A549 (cell line): Measurements from ENCODE around the gene ZNF213. TPM values are rescaled to one million over a fixed set of nuclear protein-coding genes. Genes with fewer than 3 reads are reported as not detected.

Source experiments
- ATAC-seq, 2 experiments: fragments of 200-7000 bp in 1 of 2; fragments of >200 bp in 1 of 2; cut with Nextera tagmentation in 1 of 2; cut with Tn5 transposase in 1 of 2; 3 replicates each; pipeline versions ENCODE4 v1.8.0 to v1.9.1; 2018 to 2020; ENCODE audit warnings: mild to moderate bottlenecking in 1 of 2, moderate library complexity in 1 of 2
- CTCF ChIA-PET: fragments of 300-600 bp; sonication (Branson Sonifier 250); formaldehyde crosslinking; extraction: SDS; loops from one replicate; lab custom pipeline; 2021; ENCODE audit warnings: antibody characterized with exemption, inconsistent platforms; lab: Yijun Ruan, JAX
- POLR2A ChIA-PET: fragments of 350-600 bp; formaldehyde crosslinking; extraction: SDS; loops from one replicate; lab custom pipeline; 2021; ENCODE audit warnings: antibody characterized with exemption, inconsistent platforms; lab: Yijun Ruan, JAX
- DNase-seq, 2 experiments: peaks; one replicate each; pipeline versions ENCODE4 v3.0.0 to v3.0.0-alpha.2; 2011 to 2016; ENCODE audit warnings: low read depth in 1 of 2, low spot score in 1 of 2
- FAIRE-seq: peaks from 2 replicates; lab custom pipeline; 2011; peaks lifted over from hg19 to GRCh38; lab: Jason Lieb, UNC
- H3K27ac ChIP-seq, 2 experiments: fragments of >200 bp; sonication (Bioruptor Twin); formaldehyde crosslinking; 3 replicates each; pipeline ENCODE4 v1.5.1; 2016 to 2017
- H3K4me1 ChIP-seq: fragments of >200 bp; sonication (Bioruptor Twin); formaldehyde crosslinking; 3 replicates; pipeline ENCODE4 v1.6.1; 2016
- H3K4me2 ChIP-seq: fragments of >200 bp; sonication (Bioruptor Twin); formaldehyde crosslinking; 3 replicates; pipeline ENCODE4 v1.6.1; 2016
- H3K4me3 ChIP-seq: fragments of >200 bp; sonication (Bioruptor Twin); formaldehyde crosslinking; 3 replicates; pipeline ENCODE4 v1.5.1; 2016
- H3K9me3 ChIP-seq: fragments of >200 bp; sonication (Bioruptor Twin); formaldehyde crosslinking; 3 replicates; pipeline ENCODE4 v1.6.1; 2016
- BCL3 ChIP-seq: fragments of >200 bp; sonication (Bioruptor Twin); formaldehyde crosslinking; IDR thresholded peaks from 3 replicates; pipeline ENCODE4 v1.6.1; 2016
- BHLHE40 ChIP-seq: IDR thresholded peaks from 2 replicates; pipeline ENCODE4 v1.6.1; 2012; ENCODE audit warnings: low read depth, low read length, inconsistent platforms
- CHD2 ChIP-seq: fragments of 150-350 bp; IDR thresholded peaks from 2 replicates; pipeline ENCODE4 v1.6.1; 2014; ENCODE audit warnings: low read length; ENCODE audit not compliant: partially characterized antibody
- CHD4 ChIP-seq: fragments of 200-600 bp; sonication (generic); IDR thresholded peaks from 2 replicates; pipeline ENCODE4 v1.6.1; 2016; ENCODE audit warnings: antibody characterized with exemption, mild to moderate bottlenecking, borderline replicate concordance
- CTCF ChIP-seq: fragments of >200 bp; sonication (Bioruptor Twin); formaldehyde crosslinking; IDR thresholded peaks from 3 replicates; pipeline ENCODE4 v1.5.1; 2016
- EHF ChIP-seq: fragments of 250-450 bp; sonication (Bioruptor Pico); IDR thresholded peaks from 2 replicates; pipeline ENCODE4 v1.5.0; 2020; ENCODE audit warnings: mild to moderate bottlenecking
- EHMT2 ChIP-seq: fragments of 200-600 bp; sonication (generic); IDR thresholded peaks from 2 replicates; pipeline ENCODE4 v1.6.1; 2016; ENCODE audit warnings: antibody characterized with exemption, low read depth, mild to moderate bottlenecking, moderate library complexity
- EP300 ChIP-seq, 2 experiments: fragments of >200 bp; sonication (Bioruptor Twin); formaldehyde crosslinking; IDR thresholded peaks; 2 replicates in 1 of 2; 3 replicates in 1 of 2; pipeline ENCODE4 v1.6.1; 2016 to 2017
- HEYL ChIP-seq: fragments of 250-450 bp; sonication (Bioruptor Pico); IDR thresholded peaks from 2 replicates; pipeline ENCODE4 v1.8.0; 2021; ENCODE audit warnings: mild to moderate bottlenecking, moderate library complexity
- HMGXB4 ChIP-seq: fragments of 250-450 bp; sonication (Bioruptor Pico); IDR thresholded peaks from 2 replicates; pipeline ENCODE4 v1.5.0; 2021; ENCODE audit warnings: mild to moderate bottlenecking, moderate library complexity, borderline replicate concordance
- HOXA7 ChIP-seq: fragments of 250-450 bp; sonication (Bioruptor Pico); IDR thresholded peaks from 2 replicates; pipeline ENCODE4 v1.5.0; 2020; ENCODE audit warnings: mild to moderate bottlenecking, moderate library complexity
- JUNB ChIP-seq: fragments of >200 bp; sonication (Bioruptor Twin); formaldehyde crosslinking; IDR thresholded peaks from 2 replicates; pipeline ENCODE4 v1.6.1; 2016
- MAFK ChIP-seq: fragments of 450-650 bp; IDR thresholded peaks from 2 replicates; pipeline ENCODE4 v1.6.1; 2014; ENCODE audit not compliant: partially characterized antibody
- MAX ChIP-seq: IDR thresholded peaks from 2 replicates; pipeline ENCODE4 v1.6.1; 2012
- NFE2L2 ChIP-seq: fragments of 150-350 bp; conservative IDR thresholded peaks from 2 replicates; pipeline ENCODE4 v1.6.1; 2014; ENCODE audit warnings: low read length
- NPAS2 ChIP-seq: fragments of 250-450 bp; sonication (Bioruptor Pico); IDR thresholded peaks from 2 replicates; pipeline ENCODE4 v1.8.0; 2022; ENCODE audit warnings: mild to moderate bottlenecking, moderate library complexity, borderline replicate concordance
- PBX3 ChIP-seq: IDR thresholded peaks from 2 replicates; pipeline ENCODE4 v1.6.1; 2012
- POLR2A ChIP-seq: IDR thresholded peaks from 2 replicates; pipeline ENCODE4 v1.6.1; 2012; ENCODE audit warnings: mild to moderate bottlenecking, low read length
- RAD21 ChIP-seq, 2 experiments: fragments of >200 bp in 1 of 2; sonication (Bioruptor Twin) in 1 of 2; formaldehyde crosslinking in 1 of 2; IDR thresholded peaks in 1 of 2; conservative IDR thresholded peaks in 1 of 2; 2 replicates in 1 of 2; 3 replicates in 1 of 2; pipeline ENCODE4 v1.6.1; 2012 to 2018; ENCODE audit warnings: inconsistent platforms in 1 of 2
- RARB ChIP-seq: fragments of 250-450 bp; sonication (Bioruptor Pico); IDR thresholded peaks from 2 replicates; pipeline ENCODE4 v1.8.0; 2021; ENCODE audit warnings: mild to moderate bottlenecking, moderate library complexity
- RCOR1 ChIP-seq: fragments of 150-350 bp; IDR thresholded peaks from 2 replicates; pipeline ENCODE4 v1.6.1; 2014; ENCODE audit warnings: antibody characterized with exemption, low read length, low read depth
- SMC3 ChIP-seq: fragments of >200 bp; sonication (Bioruptor Twin); formaldehyde crosslinking; IDR thresholded peaks from 3 replicates; pipeline ENCODE4 v1.6.1; 2018; ENCODE audit warnings: inconsistent platforms
- USF2 ChIP-seq: fragments of 450-650 bp; IDR thresholded peaks from 2 replicates; pipeline ENCODE4 v1.6.1; 2014; ENCODE audit warnings: antibody characterized with exemption
- WGBS: methylation state at CpG from one replicate; pipeline ENCODE4 v1.1.6; 2017; ENCODE audit errors: missing lambda C conversion rate; 5-methylcytosine and 5-hydroxymethylcytosine counted together
- polyA plus RNA-seq, 4 experiments: library from polyadenylated mRNA; depleted of rRNA in 3 of 4; stranded (reverse); fragments of >200 nt; fragmentation: RNase III in 1 of 4; extraction: RNeasy Plus Mini Kit Qiagen cat#74134 plus additional on column Dnase treatment in 1 of 4; gene quantifications; 2 replicates in 3 of 4; 3 replicates in 1 of 4; pipeline ENCODE4 v1.2.3, GENCODE V29; 2011 to 2017

ZNF213 gene
- polyA plus RNA-seq, 2 of the 4 experiments (the other 2 are of a cell fraction) = 0.72 to 6.1 TPM

- TF ChIP-seq BCL3 (no peak), HEYL (CRISPR knock-in tag) (no peak), USF2 (no peak), CHD4 (no peak)
Observed at GRCh38 chr16:3118846-3119245, 16.0 kb upstream of the ZNF213 start (continued).

- 93% methylated on average over 23 of the region's 33 CpGs for WGBS
- CTCF ChIA-PET = interaction anchor here (0.7 to 7.2 kb wide), 8 partner anchors 10 to 77 kb away, joined by 3 to 45 read pairs (median 4); partner anchors contain the start of gene ZNF213
- POLR2A ChIA-PET = interaction anchor here (0.6 to 1.0 kb wide), 2 partner anchors 13 to 72 kb away, joined by 3 read pairs; no protein-coding TSS in a partner anchor
- ATAC-seq (no peak), FAIRE-seq (no peak), DNase-seq (no peak)
- TF ChIP-seq MAX = no peak
- no peak for TF ChIP-seq HOXA7 (CRISPR knock-in tag)
- TF ChIP-seq CHD2 = no peak
- TF ChIP-seq USF2 = no peak
- TF ChIP-seq NPAS2 (CRISPR knock-in tag) = no peak
- TF ChIP-seq MAFK = no peak
- no peak for TF ChIP-seq HMGXB4
- TF ChIP-seq EHMT2 = no peak
- no peak for TF ChIP-seq NFE2L2
- TF ChIP-seq CHD4 = no peak
- TF ChIP-seq HEYL (CRISPR knock-in tag) = no peak
- TF ChIP-seq RCOR1 = no peak
- Histone ChIP-seq H3K4me3 (no peak overlapping the region), H3K4me2 (no peak overlapping the region), H3K9me3 (no peaks in the 10 kb centered on the region), H3K4me1 (peaks cover 4% of the 10 kb centered on the region; the same call in 1 of the 3 replicates), H3K27ac (no peak overlapping the region)
Observed at GRCh38 chr16:3119286-3119685, 15.5 kb upstream of the ZNF213 start.

- 93% methylated on average over 31 of the region's 57 CpGs for WGBS
- no peak for ATAC-seq
- Histone ChIP-seq H3K27ac (no peak overlapping the region), H3K4me2 (no peak overlapping the region), H3K4me1 (peaks cover 4% of the 10 kb centered on the region; the same call in 1 of the 3 replicates), H3K9me3 (no peaks in the 10 kb centered on the region), H3K4me3 (no peak overlapping the region)
- DNase-seq = no peak
- ChIA-PET CTCF (interaction anchor here (0.7 to 7.2 kb wide), 9 partner anchors 9 to 61 kb away, joined by 3 to 45 read pairs (median 3); partner anchors contain the start of gene ZNF213), POLR2A (interaction anchor here (0.8 to 1.0 kb wide), 2 partner anchors 13 to 15 kb away, joined by 3 read pairs; partner anchors contain the start of gene ZNF213)
- FAIRE-seq = no peak
- TF ChIP-seq EP300 (IDR thresholded peaks at IDR 0.05) (no peak), CTCF (no peak), JUNB (no peak), POLR2A (no peak), MAFK (no peak), RARB (CRISPR knock-in tag) (no peak), RAD21 (conservative IDR thresholded peaks at IDR 0.05 in 1 of 2, IDR thresholded peaks at IDR 0.05 in 1 of 2) (no peak), SMC3 (no peak), PBX3 (no peak), BHLHE40 (no peak), EHMT2 (no peak), MAX (no peak), USF2 (no peak), EHF (CRISPR knock-in tag) (no peak), RCOR1 (no peak)
Observed at GRCh38 chr16:3119701-3120408, 15.0 kb upstream of the ZNF213 start.
